Measurements from ENCODE around the gene PAK1IP1.
"Not testable (repeated sequence)": the region's sequence is repeated elsewhere in the genome, so short reads cannot be mapped to it uniquely, and the experiment has no call there.

Gene PAK1IP1, protein sequence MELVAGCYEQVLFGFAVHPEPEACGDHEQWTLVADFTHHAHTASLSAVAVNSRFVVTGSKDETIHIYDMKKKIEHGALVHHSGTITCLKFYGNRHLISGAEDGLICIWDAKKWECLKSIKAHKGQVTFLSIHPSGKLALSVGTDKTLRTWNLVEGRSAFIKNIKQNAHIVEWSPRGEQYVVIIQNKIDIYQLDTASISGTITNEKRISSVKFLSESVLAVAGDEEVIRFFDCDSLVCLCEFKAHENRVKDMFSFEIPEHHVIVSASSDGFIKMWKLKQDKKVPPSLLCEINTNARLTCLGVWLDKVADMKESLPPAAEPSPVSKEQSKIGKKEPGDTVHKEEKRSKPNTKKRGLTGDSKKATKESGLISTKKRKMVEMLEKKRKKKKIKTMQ

DNA sequence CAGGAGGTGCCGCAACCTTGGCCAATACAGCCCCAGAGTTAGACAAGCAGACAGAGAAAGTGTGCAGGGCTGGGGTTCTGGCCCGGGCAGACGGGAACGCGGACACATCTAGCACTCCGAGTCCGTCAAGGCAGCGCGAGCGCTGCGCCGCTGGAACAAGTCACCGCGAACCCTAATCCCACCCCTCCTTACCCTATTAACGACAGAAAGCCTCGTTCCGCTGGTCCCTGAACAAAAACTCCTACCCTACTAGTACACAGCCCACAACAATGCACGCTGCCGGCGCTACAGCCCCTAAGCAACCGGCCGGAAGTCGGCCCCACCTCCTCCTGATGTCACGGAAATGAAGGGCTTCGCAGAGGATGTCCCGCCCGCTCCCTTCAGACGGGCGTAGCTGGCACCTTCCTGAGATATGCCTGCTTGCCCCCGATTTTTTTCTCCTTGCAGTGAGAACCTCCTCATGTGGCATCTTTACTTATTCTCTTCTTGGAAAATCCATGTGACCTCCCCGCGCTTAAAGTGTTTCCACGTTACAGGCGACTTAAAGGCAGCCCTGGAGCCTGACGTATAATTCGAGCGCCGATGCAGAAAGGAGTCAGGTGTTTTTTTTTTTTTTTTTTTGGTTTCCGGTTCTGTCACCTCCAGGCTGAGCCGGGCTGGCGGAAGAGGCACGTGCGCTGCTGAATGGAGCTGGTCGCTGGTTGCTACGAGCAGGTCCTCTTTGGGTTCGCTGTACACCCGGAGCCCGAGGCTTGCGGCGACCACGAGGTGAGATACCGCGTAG lies at the start of gene PAK1IP1, which contains the start of gene C6orf52:
Gene PAK1IP1 (plus strand): TSS at position 671 of the 784 bp plus-strand sequence. CDS start 14 bp downstream, at position 685.
Gene C6orf52 (minus strand): TSS at position 315 of the 784 bp plus-strand sequence. CDS start 7,066 bp downstream, outside the sequence.
- peak; percentile 94 for DNase-seq

DNA sequence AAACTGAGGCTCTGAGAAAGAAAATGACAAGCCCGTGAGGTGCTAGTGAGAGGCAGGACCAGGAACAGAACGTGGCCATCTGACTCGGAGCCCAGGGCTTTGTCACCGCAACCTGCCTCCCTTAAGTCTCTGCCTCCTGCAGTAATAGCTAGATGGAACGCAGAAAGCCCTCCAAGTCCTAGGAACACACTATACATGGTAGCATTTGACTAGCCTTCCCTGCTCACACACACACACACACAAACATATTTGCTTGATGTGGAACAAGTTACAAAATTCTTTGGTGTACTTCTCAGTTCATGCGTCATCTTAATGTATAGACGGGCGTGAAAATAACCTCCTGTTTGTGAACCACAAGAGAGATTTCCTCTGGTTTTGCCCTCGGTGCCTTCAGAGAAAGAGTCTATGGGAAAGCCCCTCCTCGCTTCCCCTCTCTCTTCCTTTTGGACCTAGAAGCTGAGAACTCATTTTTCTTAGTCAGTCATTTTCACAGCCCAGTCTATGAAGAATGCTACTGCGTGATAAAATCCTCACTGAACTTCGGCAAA lies 39.2 kb upstream of the PAK1IP1 start:
- peak; percentile 40 for DNase-seq

DNA sequence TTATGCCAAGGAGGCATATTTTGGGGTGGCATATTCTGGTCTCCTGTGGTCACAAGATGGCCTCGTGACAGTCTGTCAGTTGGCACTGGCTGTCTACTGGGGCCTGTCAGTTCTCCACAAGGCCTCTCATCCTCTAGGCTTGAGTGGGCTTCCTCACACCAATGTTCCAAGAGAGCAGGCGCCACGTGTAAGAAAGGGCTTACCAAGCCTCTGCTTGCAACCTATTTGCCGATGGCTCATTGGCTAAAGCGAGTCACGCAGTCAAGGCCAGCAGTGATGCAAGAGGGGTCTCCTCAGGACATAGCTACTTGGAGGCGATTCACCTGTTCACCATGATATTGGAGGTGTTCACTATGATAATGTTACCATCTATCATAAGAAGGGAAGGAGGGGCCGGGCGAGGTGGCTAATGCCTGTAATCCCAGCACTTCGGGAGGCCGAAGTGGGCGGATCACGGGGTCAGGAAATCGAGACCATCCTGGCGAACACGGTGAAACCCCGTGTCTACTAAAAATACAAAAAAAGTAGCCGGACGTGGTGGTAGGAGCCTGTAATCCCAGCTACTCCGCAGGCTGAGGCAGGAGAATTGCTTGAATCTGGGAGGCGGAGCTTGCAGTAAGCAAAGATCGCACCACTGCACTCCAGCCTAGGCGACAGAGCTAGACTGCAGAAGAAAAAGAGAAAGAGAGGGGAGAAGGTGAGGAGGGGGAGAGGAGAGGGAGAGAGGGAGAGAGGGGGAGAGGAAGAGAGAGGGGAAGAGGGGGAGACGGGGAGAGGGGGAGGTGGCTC lies 35.7 kb upstream of the PAK1IP1 start:
- no peak for DNase-seq

DNA sequence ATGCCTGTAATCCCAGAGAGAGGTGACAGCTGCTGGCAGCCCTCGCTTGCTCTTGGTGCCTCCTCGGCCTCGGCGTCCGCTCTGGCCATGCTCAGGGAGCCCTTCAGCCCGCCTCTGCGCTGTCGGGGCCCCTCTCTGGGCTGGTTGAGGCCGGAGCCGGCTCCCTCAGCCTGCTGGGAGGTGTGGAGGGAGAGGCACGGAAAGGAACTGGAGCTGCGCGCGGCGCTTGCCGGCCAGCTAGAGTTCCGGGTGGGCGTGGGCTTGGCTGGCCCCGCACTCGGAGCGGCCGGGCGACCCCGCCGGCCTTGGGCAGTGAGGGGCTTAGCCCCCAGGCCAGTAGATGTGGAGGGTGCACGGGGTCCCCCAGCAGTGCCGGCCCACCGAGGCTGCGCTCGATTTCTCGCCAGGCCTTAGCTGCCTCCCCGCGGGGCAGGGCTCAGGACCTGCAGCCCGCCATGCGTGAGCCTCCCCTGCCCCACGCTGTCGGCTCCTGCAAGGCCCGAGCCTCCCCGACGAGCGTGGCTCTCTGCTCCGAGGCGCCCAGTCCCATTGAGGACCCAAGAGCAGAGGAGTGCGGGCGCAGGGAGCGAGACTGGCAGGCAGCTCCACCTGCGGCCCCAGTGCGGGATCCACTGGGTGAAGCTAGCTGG lies 34.9 kb upstream of the PAK1IP1 start:
- no peak for DNase-seq

DNA sequence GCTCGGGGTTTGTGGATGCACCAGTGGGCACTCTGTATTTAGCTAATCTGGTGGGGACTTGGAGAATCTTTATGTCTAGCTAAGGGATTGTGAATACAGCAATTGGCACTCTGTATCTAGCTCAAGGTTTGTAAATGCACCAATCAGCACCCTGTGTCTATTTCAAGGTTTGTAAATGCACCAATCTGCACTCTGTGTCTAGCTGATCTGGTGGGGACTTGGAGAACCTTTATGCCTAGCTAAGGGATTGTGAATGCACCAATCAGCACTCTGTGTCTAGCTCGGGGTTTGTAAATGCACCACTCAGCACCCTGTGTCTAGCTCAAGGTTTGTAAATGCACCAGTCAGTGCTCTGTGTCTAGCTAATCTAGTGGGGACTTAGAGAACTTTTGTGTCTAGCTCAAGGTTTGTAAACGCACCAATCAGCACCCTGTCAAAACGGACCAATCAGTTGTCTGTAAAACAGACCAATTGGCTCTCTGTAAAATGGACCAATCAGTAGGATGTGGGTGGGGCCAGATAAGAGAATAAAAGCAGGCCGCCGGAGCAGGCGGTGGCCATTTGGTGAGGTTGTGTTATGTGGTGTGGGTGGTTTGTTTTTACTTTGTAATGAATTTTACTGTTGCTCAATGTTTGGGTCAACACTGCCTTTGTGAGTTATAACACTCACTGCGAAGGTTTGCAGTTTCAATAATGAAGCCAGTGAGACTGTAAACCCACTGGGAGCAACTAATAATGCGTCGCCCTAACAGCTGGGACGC lies 34.2 kb upstream of the PAK1IP1 start:
- DNase-seq, result not testable (repeated sequence)

DNA sequence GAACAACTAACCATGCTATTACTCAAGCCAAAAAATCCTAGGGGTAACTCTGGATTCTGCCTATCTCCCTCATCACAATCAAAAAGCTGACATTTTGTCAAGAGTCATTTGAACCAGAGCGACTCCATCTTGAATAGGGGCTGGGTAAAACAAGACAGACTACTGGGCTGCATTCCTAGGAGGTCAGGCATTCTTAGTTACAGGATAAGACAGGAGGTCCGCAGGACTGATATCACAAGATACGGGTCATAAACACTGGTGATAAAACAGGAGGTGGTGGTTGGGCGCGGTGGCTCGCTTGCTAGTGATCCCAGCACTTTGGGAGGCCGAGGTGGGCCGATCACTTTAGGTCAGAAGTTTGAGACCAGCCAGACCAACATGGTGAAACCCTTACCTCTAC lies 32.6 kb upstream of the PAK1IP1 start:
- DNase-seq, result no peak

DNA sequence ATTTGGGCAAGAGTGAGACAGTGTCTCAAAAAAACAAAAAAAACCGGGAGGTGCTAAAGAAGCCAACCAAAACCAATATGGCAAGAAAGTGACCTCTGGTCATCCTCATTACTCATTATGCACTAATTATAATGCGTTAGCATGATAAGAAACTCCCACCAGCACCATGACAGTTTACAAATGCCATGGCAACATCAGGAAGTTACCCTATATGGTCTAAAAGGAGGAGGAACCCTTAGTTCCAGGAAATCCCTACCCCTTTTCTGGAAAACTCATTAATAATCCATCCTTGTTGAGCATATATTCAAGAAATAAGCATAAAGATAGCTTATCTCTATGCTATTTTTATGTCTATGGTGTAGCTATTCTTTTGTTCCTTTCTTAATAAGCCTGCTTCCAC lies 32.0 kb upstream of the PAK1IP1 start:
- no peak for DNase-seq

DNA sequence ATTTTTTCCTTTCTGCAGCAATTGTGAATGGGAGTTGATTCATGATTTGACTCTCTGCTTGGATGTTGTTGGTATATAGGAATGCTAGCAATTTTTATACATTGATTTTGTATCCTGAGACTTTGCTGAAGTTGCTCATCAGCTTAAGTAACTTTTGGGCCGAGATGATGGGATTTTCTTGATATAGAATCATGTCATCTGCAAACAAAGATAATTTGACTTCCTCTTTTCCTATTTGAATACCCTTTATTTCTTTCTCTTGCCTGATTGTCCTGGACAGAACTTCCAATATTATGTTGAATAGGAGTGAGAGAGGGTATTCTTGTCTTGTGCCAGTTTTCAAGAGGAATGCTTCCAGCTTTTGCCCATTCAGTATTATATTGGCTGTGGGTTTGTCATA lies 29.2 kb upstream of the PAK1IP1 start:
- not testable (repeated sequence) for DNase-seq

DNA sequence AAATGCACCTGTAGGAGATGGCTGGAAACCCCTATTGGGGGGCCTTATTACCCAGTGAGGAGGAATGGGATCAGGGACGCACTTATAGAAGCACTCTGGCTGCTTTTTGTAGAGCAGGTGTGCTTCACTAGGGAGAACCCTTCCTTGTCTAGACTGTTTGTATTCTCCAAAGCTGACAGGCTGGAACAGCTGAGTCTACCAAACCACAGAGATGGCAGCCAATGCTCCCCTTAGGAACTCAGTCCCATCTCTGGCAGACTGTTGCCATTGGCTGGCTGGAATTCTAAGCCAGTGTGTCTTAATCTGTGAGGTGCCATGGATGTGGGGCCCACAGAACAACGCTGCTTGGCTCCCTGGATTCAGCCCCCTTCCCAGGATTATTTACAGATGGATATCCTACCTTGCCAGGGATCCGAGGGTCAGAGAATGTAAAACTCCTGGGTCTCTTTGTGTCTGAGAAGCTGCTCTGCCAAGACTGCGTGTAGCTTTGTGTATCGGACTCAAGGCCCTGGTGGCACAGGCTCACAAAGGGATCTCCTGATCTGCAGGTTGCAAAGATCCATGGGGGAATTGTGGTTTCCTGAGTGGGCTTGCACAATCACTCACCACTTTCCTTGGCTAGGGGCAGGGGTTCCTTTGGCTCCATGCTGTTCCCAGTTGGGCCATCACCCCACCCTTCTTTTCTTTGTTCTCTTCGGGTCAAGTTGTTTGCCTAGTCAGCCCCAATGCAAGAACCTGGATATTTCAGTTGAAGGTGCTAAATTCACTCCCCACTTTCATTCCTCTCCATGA lies 26.4 kb upstream of the PAK1IP1 start:
- no peak for DNase-seq

DNA sequence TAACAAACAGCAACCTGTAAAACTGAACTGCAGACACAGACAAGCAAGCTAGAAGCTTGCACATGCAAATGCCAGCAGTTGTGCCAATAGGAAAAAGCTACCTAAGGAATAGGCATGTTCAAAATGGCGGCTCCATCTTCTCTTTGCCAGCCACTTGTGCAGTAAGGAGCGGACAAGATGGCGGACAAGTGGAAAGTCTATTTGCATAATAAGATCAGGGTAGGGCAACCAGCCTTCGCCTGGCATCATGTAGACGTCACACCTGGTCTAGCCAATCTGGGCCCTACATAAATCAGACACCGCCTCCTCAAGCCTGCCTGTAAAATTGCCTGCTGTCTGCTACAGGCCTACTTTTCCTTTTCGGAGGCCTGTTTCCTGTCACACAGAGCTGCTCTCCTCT lies 18.4 kb upstream of the PAK1IP1 start:
- DNase-seq, result no peak

DNA sequence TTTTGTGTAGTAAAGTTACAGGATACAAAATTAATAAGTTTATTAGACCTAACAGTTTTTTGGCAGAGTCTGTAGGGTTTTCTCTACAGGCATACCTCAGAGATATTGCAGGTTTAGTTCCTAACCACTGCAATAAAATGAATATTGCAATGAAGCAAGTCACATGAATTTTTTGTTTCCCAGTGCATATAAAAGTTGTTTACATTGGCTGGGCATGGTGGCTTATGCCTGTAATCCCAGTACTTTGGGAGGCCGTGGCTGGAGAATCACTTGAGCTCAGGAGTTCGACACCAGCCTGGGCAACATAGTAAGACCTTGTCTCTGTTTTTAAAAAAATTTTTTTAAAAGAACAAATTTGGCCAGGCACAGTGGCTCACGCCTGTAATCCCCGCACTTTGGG lies 16.3 kb upstream of the PAK1IP1 start:
- DNase-seq, result no peak

DNA sequence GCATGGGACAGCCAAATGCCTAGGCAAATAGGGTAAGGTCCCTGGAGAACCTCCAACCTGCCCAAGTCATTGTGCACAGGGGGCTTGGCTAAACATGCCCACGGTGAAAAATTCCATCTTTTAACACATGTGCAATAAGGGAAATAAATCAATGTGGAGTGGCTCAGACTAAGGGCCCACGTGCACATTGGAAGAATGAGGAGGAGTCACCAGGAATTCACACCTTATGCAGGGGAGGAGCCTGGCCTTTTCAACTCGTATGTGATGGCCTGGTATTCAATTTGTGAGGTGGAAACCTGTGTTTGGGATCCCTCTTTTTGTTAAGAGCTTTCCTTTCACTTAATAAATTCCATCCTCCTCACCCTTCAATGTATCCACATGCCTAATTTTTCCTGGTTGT lies 13.0 kb upstream of the PAK1IP1 start:
- DNase-seq, result no peak

DNA sequence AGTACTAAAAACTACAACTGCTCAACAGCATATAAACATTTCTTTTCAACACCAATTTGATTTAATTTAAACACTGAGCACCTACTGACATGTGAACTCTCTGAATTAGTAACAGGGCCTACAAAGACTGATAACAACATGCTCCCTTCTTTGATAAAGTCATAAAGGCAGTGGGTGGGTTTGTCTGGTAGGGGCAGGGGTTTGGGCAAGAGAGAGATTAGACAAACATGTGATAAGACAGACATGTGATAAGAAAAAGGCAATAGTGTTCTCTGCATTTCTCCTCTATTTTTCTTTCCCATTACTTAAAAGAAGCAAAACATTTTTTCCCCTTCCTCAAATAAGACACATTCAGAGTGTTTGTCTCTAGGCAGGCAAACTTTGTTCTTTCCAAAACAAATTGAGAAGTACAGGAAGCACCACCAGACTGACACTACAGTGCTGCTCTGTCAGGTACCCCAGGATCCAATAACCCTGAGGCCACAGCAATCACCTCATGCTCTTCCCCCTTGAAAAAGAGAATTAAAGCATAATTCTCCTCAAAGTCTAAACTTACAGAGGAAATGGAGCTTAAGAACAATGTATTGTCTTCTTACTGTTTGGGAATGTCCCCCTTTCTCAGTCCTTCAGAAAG lies 12.3 kb upstream of the PAK1IP1 start:
- no peak for DNase-seq

DNA sequence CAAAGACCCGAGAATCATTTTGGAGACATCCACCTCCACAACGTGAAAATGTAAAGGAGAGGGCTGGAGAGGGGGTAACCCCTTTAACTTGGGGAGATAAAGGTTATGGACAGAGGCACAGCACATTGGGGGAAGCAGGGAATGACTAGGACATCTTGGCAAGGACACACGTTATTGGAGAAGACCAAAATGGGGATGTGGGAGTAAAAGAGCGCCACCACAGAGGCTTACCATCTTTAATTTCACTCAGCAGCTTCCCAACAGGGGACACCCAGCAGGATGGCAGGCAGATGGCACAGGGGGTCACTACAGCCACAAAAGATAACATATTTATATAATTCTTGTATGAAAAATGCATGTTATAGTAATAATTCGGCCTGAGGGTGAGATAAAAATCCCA lies 10.2 kb upstream of the PAK1IP1 start:
- no peak for DNase-seq

DNA sequence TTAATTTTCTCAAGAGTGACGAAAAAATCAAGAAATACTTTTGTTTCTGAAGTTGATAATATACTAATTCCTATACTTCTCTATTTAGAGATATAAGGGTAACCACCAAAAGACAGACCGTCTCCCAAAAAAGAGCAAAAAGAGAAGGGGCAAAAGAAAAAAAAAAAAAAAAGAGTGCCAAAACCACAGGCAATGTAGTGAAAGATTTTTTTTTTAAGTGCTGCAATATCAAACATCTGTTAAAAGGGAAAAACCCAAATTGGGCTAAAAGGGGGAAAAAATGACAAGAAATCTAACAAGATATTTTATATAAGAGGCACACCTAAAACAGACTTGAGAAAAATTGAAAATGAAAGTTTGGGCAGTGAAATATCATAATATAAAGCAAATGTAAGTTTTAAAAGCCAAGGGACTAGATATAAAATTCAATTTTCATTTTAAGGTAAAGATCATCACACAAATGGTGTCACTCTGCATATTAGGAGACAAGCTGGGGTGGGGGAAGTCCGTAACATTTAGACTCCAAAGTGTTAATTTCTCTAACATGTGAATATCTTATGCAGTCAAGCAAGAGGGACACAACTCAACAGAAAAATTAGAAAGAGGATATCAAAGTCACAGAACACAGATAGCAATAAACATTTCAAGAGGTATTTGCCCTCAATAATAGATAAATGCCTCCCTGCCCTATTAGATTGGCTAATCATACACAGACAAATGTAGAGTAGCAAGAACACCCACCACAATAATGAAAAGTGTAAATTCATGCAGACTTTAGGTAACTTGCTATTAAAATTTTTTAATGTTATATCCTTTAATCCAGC lies 9.5 kb upstream of the PAK1IP1 start:
- DNase-seq, result no peak

DNA sequence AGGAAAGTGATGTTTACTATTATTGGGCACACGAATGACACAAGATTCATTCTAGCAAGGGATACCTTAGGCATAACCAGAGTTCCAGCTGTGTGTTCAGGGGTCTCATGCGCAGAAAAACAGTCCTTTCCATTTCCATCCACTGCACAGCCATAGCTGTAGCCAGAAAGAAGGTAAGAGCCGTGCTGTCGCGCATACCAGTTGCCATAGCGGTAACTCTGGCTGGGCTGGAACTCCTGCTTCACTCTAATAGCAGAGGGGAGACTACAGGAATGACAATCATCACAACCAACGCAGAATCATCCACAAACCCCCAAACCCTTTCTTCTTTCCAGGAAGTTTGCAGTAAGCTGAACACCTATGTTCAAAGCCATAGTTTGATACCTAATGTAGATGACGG lies 7.9 kb upstream of the PAK1IP1 start:
- no peak for DNase-seq

DNA sequence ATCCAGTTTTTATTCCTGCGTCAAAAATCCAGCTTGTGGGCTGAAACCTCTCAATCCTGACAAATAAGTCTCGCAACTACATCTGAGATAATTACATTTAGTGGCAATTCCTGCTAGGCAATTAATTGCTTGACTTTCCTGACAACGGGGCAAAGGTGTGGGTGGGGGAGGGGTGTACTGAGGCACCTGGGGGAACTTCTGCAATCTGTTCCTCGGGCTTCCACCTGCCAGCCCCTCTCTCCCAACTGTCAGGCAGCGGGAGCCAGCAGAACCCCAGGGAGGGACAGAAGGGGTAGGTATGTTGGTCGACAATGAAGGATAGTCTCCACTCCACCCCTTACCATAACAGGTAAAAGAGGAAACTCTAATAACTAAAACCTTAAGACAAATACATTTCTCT lies 7.2 kb upstream of the PAK1IP1 start:
- no peak for DNase-seq

DNA sequence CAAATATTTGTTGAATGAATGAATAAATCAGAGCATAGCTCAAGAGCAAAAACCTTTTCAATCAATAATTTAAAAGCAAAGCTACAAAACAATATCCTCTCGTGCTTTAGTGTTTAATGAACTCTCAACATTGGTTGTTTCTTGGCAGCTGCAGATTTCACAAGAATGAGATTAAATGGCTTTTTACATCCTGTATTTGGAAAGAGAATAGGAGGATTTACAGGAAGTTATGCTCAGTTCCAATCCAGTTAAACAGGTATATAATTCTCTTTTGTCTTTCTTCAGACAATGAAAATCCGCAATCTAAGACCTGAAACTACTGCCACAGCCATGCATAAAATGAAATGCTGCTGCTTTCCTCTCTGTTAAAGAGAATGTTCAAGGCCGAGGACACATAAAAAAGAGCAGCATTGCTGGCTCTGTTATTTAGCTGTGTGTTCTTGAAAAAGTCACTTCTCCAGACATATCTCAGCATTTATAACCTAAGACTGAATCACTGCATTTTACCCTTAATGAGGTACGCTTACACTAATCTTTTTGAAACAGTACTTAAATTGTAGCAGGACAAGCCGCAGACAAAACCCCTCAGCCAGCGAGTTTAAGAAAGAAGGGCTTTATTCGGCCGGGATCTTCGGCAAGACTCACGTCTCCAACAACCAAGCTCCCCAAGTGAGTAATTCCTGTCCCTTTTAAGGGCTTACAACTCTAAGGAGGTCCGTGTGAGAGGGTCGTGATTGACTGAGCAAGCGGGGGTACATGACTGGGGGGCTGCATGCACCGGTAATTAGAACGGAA lies 3.9 kb upstream of the PAK1IP1 start:
- DNase-seq, result no peak

Measured in stimulated activated CD4-positive, alpha-beta T cell treated with anti-CD3 and anti-CD28 coated beads, Interleukin-15, amount 100 ng/mL, for 24 hours (primary cell).